ENCODE data around the gene PGAP1.

DNA sequence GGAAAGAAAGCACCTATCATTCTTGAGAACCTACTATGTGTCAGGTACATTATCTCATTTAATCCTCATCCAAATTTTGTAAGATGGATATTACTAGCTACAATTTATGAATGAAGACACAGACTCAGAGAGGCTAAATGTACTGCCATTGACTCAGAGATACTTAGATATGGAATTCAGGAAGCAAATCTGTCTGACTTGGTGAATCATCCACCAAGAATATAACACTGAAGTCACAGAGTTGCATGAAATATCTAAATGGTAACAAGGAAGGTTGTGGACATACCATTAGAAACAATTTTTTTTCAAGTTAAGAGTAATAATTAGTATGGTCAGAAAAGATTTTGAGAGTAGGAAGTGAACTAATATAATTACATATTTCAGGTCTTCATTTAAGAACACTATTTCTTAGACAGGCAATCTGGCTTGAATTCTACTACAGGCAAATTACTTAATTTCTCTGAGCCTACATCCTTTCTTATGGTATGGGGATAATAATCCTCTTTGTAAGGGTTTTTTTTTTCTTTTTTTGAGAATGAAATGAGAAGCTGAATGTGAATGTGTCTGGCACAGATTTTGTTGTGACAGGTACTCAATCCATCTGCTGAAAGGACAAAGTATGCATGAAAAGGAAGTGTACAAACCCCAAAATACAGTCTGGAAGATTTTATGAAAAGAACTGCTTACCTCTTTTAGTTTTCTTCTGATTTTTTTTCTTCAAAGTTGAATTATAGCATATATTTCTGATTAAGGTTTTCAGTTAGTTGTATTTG is 102.6 kb downstream of the PGAP1 start:
- TF ChIP-seq POLR2AphosphoS5 (IDR thresholded peaks at IDR 0.05; ENCODE audit: low read depth, low read length), result no peak; the same call in 1 of the 2 replicates
- no peak for TF ChIP-seq TAF1 (IDR thresholded peaks at IDR 0.05; ENCODE audit: borderline replicate concordance, insufficient read depth, low read length)
- TF ChIP-seq SIN3A (IDR thresholded peaks at IDR 0.05; ENCODE audit: borderline replicate concordance, insufficient read depth, low read length), result no peak
- TF ChIP-seq, protein P1, sequence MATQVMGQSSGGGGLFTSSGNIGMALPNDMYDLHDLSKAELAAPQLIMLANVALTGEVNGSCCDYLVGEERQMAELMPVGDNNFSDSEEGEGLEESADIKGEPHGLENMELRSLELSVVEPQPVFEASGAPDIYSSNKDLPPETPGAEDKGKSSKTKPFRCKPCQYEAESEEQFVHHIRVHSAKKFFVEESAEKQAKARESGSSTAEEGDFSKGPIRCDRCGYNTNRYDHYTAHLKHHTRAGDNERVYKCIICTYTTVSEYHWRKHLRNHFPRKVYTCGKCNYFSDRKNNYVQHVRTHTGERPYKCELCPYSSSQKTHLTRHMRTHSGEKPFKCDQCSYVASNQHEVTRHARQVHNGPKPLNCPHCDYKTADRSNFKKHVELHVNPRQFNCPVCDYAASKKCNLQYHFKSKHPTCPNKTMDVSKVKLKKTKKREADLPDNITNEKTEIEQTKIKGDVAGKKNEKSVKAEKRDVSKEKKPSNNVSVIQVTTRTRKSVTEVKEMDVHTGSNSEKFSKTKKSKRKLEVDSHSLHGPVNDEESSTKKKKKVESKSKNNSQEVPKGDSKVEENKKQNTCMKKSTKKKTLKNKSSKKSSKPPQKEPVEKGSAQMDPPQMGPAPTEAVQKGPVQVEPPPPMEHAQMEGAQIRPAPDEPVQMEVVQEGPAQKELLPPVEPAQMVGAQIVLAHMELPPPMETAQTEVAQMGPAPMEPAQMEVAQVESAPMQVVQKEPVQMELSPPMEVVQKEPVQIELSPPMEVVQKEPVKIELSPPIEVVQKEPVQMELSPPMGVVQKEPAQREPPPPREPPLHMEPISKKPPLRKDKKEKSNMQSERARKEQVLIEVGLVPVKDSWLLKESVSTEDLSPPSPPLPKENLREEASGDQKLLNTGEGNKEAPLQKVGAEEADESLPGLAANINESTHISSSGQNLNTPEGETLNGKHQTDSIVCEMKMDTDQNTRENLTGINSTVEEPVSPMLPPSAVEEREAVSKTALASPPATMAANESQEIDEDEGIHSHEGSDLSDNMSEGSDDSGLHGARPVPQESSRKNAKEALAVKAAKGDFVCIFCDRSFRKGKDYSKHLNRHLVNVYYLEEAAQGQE (IDR thresholded peaks at IDR 0.05; ENCODE audit: insufficient read depth in 1 of 2, low read depth in 2 of 2, low read length in 2 of 2), result no peak
- TF ChIP-seq FOXP2 (optimal IDR thresholded peaks at IDR 0.05; ENCODE audit: borderline replicate concordance, extremely low read depth, extremely low read length, insufficient read depth), result no peak
